GM19455 (cell line): ENCODE results near the gene KIFAP3.
"Not testable (repeated sequence)": the region's sequence is repeated elsewhere in the genome, so short reads cannot be mapped to it uniquely, and the experiment has no call there.

Source experiments
- ATAC-seq: cut with Tn5 transposase; IDR thresholded peaks from one replicate; pipeline ENCODE4 v1.9.1; 2021; ENCODE audit not compliant: unreplicated experiment

Gene KIFAP3

DNA sequence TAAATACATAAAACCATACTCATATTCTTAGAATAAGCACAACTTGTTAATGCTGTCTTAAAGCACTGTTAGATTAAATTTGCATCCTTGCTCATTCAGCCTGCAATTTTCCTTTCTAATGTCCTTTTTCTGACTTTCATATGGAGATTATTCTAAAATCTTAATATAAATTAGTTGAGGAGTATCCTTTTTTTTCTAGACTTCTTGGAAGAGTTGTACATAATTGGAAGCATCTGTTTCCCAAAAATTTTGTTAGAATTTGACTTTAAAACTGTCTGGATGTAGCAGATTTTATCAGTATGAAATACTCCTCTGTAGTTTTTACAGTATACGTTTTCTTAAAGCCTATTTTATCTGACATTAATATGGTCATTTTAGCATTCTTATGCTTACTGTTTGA lies 9.7 kb downstream of the KIFAP3 start:
- no peak for ATAC-seq

DNA sequence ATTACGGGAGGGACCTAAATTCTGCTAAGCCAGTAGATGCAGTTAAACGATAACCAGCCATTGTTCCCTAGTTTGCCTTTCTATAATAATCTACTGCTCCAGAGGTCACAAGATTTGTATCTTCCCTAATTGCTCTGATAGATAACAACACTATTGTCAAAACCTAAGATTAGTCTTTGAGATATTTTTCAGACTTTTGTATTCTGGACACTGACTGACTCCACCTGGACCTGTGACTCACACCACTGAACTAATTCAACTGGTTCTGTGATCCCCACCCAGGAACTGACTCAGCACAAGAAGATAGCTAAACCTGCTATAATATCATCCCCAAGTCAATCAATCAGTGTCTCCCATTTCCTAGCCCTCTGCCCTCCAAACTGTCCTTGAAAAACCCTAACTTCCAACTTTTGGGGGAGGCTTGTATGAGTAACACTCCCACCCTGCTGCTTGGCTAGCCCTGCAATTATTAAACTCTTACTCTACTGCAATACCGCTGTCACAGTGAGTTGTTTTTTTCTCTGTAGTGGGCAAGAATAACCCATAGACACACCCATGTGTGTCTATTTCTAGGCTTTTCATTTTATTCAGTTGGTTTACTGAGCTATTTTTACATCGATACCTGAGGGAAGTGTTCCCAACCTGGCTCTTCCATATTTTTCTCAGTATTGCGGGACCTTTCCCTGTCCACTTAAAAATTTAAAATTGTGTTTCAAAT lies 11.2 kb downstream of the KIFAP3 start:
- no peak for ATAC-seq

DNA sequence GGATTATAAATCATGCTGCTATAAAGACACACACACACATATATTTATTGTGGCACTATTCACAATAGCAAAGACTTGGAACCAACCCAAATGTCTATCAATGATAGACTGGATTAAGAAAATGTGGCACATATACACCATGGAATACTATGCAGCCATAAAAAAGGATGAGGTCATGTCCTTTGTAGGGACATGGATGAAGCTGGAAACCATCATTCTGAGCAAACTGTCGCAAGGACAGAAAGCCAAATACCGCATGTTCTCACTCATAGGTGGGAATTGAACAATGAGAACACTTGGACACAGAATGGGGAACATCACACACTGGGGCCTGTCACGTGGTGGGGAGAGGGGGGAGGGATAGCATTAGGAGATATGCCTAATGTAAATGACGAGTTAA lies 12.8 kb downstream of the KIFAP3 start:
- ATAC-seq, result not testable (repeated sequence)

DNA sequence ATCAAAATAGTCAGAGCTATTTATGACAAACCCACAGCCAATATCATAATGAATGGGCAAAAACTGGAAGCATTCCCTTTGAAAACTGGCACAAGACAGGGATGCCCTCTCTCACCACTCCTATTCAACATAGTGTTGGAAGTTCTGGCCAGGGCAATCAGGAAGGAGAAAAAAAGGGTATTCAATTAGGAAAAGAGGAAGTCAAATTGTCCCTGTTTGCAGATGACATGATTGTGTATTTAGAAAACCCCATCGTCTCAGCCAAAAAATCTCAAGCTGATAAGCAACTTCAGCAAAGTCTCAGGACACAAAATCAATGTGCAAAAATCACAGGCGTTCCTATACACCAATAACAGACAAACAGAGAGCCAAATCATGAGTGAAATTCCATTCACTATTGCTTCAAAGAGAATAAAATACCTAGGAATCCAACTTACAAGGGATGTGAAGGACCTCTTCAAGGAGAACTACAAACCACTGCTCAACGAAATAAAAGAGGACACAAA lies 14.4 kb downstream of the KIFAP3 start:
- not testable (repeated sequence) for ATAC-seq

DNA sequence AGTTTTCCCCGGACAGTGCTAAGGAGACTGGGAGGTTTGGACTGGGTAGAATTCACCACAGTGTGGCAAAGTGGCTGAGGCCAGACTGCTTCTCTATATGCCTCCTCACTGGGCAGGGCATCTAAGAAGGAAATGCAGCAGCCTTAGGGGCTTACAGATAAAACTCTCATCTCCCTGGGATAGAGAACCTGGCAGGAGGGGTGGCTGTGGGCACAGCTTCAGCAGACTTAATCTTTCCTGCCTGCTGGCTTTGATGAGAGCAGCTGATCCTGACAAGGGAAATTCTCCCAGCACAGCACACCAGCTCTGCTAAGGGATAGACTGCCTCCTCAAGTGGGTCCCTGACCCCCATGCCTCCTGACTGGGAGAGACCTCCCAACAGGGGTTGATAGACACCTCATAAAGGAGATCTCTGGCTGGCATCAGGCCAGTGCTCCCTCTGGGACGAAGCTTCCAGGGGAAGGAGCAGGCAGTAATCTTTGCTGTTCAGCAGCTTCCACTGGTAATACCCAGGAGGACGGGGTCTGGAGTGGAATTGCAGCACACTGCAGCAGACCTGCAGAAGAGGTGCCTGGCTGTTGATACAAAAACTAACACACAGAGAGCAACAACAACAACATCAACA lies 25.2 kb downstream of the KIFAP3 start:
- no peak for ATAC-seq

DNA sequence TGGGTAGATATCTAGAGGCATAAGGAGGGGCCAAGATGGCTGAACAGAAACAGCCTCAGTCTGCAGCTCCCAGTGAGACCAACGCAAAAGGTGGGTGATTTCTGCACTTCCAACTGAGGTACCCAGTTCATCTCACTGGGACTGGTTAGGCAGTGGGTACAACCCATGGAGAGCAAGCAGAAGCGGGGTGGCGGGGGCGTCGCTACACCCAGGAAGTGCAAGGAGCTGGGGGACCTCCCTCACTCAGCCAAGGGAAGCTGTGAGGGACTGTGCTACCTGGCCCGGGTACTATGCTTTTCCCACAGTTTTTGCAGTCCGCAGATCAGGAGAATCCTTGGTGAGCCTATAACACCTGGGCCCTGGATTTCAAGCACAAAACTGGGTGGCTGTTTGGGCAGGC lies 26.0 kb downstream of the KIFAP3 start:
- no peak for ATAC-seq

DNA sequence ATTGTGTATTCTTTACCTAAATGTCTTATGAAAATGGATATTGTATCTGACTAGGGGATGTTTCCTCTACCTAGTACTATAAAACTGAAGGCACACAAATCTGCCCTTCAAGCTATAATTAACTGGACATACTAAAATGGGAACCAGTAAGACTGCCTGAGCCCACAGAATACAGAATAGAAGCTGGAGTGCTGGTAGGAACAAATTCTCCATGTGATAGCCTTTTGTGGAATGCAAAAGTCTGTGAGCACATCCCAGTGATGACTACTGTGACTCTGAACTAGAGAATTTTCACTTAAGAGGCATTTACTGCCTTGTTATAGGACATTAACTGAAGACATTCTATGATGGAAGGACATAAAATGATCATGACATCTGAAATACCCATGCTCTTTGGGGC lies 30.3 kb downstream of the KIFAP3 start:
- ATAC-seq, result no peak

DNA sequence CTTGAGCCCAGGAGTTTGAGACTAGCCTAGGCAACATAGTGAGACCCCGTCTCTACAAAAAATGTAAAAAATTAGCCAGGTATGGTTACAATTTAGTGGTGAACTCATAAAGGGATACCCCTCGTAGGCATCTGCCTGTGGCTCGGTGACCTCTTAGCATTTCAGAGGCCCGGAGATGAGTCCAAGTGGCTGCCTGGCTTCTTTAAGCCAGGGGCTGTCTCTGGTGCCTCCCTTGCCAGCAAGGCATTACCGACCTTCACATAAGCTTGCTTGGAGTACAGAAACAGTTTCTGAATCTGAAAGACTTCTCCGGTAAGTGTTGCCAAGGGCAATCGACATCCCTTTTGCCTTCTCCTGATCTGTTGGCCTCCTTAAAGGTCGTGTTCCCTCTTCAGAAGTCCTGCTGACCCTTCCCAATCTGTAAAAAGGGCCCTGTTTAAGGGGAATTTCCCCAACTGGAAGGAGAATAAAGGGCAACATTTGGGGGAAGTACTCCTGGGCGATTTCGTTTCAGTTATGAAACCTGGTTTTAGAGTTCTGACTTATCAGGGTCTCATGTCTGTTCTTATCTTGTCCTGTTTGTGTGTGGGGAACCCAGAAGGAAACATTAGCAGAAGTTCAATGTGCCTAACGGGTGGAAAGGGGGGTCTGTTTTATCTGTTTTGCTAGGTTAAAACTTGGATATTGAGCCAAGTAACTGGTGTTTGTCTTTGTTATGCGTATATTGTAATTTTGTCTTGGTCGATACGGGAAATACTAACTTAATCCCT lies 32.9 kb downstream of the KIFAP3 start:
- ATAC-seq, result no peak

DNA sequence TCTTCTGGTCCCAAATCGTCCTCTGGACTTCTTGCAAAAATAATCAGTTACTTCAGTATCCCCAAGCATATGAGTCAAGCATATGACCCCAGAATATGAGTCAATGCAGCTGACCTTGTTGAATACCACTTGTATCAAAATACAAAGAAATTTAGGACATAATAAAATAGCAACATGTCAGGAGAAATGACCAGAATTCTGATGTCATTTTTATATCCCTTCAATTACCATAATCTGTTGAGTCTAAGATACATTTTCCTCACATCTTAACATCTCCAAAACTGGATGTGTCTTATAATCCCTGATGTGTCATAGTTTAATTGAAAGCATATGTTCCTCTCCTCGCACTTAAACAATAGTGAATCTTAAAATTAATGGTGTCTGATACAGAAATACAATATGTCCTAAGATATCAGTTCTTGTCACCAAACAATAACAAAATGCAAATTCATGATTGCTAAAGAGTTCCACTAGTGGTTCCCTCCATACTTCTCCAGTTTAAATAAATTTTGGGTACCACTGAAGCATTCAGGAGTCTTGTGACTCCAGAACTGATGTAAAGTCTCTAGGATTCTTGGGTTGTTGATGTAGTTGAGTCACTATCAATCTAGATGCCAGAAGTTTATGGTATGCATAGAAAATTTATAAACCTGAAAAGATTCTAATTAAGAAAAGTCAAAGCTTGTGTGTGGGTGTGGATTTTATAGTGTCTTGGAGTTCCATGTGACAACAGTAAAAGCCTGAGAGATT lies 41.8 kb downstream of the KIFAP3 start:
- ATAC-seq, result no peak

DNA sequence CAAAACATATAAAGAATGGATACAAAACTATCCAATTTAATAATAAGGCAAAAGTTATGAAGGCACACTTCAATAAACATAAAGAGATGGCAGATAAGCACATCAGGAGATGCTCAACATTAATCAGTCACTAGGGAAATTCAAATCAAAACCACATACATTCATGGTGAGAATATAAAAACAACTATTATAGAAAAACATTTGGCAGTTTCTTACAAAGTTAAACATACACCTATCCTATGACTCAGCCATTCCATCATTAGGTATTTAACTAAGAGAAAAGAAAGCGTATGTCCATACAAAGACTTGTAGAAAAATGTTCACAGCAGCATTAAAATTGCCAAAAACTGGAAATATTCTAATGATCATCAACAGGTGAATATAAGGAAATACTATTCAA lies 44.3 kb downstream of the KIFAP3 start:
- no peak for ATAC-seq

DNA sequence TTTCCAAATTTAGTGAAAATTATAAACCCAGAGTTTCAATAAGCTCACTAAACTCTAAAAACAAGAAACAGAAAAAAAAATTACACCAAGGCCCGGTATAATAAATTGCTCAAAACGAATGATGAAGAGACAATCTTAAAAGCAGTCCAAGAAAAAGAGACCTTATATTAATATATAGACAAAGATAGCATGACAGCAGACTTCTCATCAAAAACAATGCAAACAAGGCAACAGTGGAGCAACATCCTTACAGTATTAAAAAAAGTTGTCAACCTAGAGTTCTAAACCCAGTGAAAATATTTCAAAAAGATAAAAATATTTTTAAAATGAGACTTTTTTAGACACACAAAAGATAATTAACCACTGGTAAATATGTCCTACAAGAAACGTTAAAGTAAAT lies 46.7 kb downstream of the KIFAP3 start:
- ATAC-seq, result no peak

DNA sequence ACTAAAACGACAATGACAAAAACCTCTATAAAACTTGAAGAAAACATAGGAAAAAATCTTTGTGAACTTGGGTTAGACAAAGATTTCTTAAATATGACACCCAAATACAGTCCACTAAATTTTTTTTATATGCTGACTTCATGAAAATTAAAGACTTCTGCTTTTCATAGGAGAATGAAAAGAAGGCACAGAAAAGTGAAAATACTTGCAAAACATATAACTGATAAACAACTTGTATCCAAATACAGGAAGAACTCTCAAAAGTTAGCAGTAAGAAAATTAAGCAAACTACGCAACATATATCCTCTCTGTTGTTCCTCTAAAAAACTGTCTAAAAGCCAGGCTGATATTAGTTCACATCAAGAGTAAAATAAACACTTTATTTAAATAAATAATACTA lies 53.6 kb downstream of the KIFAP3 start:
- no peak for ATAC-seq

DNA sequence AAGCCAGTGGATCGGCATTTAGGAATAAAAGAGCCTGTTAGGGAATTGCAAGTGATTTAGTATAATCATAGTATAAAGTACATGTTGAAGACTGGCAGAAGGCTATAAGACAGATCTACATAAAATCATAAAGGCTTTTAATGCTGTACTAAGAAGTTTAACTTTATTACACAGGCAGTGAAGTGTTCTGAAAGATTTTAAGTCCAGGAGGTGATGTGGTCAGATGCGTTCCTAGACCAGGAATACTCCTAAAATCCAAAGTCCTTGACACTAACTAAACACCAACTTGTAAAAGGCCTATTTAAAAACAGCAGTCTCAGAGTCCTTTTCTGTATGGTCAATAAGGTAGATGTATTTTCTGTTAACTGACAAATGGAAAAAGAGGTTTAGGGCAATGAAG lies 57.0 kb downstream of the KIFAP3 start:
- no peak for ATAC-seq

DNA sequence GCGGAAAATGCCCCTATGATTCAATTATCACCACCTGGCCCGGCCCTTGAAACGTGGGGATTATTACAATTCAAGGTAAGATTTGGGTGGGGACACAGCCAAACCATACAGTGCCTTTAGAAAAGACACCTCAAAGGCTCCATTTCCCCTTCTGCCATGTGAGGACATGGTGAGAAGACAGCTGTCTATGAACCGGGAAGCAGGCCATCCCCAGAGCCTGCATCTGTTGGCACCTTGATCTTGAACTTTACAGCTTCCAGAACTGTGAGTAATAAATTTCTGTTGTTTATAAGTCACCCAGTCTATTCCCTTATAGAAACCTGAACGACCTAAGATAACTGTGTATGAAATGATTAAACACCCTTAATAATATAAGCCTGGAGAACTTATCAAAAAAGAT lies 61.6 kb downstream of the KIFAP3 start:
- no peak for ATAC-seq

DNA sequence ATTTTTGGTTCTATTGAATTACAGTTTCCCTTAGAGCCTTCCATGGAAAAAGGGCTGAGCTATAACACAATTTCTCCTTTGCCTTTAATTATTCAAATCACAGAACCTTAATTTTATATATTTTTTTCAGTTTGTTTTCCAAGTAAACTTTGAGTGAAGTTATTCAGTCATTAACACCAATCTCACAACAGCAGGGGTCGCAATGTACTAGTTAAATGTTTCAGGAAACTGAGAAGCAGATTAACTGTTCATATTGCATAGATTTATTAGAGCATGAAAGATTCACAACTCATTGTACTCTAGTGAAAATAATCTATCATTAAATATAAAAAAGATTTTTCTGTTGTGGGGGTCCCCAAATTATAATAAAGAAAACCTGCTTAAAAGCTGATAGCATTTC lies 64.1 kb downstream of the KIFAP3 start:
- ATAC-seq, result no peak

DNA sequence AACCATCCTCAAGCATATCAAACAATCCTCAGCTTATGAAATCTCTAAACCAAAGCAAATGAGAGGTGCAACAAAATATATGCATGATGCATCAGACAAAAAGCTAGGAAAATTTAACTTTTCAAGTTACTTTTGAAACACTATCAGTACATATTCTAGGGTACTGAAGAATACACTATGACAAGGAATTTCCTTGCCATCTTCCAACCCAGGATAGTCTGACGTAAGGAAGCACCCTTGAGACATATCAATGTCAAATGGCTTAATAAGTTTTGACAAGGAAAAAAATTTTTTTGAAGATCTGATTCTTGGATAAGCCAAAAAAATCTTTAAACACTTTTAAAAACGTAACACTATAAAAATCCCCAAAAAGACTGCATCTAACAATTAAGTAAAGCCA lies 64.9 kb downstream of the KIFAP3 start:
- ATAC-seq, result no peak

DNA sequence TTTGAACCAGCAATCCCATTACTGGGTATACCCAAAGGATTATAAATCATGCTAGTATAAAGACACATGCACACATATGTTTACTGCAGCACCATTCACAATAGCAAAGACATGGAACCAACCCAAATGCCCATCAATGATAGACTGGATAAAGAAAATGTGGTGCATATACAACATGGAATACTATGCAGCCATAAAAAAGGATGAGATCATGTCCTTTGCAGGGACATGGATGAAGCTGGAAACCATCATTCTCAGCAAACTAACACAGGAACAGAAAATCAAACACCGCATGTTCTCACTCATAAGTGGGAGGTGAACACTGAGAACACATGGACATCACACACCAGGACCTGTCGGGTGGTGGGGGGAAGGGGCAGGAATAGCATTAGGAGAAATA lies 65.8 kb downstream of the KIFAP3 start:
- not testable (repeated sequence) for ATAC-seq

DNA sequence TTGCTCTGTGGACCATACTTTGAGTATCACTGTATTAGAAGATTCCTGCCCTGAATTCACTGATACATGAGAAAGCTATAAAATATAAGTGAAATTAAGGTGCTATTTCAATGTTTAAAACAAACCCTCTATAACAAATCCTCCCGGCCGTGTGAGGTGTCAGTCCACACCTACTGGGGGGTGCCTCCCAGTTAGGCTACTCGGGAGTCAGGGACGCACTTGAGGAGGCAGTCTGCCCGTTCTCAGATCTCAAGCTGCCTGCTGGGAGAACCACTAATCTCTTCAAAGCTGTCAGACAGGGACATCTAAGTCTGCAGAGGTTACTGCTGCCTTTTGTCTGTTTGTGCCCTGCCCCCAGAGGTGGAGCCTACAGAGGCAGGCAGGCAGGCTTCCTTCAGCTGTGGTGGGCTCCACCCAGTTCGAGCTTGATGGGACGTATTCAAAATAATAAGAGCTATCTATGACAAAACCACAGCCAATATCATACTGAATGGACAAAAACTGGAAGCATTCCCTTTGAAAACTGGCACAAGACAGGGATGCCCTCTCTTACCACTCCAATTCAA lies 71.1 kb downstream of the KIFAP3 start:
- not testable (repeated sequence) for ATAC-seq

DNA sequence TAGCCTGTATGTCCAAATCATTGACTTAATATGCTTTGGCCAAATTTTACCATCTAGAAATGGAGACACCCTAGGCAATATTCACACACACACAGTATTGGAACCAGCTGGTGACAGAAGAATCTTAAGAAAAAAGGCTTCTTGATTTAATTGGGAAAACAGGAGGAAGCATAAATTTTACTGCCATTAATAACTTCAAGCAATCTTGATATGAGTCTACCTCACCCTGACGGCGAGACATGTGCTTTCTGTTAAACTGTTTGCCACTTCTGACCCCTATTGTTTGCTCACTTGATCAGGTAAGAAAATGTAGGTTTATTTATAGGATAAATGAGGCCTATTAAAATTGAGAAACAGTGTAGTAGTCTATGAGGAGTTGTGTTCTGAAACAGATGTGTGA lies 73.2 kb downstream of the KIFAP3 start:
- ATAC-seq, result no peak

DNA sequence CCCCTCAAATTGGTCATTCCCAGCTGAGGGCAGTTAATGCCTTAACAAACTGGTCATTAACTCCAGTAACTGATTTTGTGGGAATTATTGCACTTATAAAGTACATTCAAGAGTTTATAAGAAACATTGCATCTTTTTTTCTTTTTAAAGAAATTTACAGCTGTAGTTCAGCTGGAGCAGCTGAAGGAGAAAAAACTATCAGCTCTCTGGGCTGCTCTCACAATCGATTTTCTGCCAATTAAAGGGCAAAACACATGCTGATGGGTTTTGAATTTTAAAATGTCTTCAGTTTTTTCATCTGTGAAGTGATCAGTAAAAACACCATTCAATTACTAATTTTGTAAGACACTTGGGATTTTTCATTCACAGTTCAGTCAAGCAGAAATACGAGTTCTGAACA lies 74.7 kb downstream of the KIFAP3 start:
- no peak for ATAC-seq

DNA sequence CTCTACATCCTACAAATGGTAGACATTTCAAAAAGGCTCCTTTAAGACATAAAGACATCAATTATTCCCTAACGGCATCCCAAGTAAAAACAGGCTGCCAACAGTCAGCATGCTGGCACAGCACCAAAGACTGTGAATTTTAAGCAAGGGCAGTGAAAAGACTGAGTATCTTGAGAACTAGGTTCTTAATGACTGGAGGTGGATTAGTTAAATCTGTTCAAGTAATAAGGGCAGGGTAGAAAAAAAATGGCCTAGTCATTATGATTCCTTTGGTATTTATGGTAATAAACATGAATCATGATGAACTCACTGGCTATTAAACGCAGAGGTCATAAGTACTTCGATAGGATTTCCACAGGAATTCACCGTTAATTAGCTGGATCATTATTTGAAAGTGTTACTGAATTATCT lies 75.2 kb downstream of the KIFAP3 start:
- ATAC-seq, result no peak
